H1 (cell line): ENCODE measurements around the gene HOXD12. TPM values are rescaled to one million over a fixed set of nuclear protein-coding genes. Genes with fewer than 3 reads are reported as not detected.

Source experiments
- CTBP2 ChIP-seq: IDR thresholded peaks from 2 replicates; pipeline ENCODE4 v1.7.0; 2011; ENCODE audit warnings: borderline replicate concordance, mild to moderate bottlenecking, moderate library complexity, mixed read lengths, low read length; ENCODE audit not compliant: insufficient read depth, insufficient read length
- EP300 ChIP-seq, 2 experiments: IDR thresholded peaks; 1 replicate in 1 of 2; 2 replicates in 1 of 2; pipeline ENCODE4 v1.6.1; 2011 to 2012; ENCODE audit warnings: low read depth in 2 of 2, low read length in 2 of 2, mild to moderate bottlenecking in 2 of 2, borderline replicate concordance in 1 of 2, inconsistent platforms in 1 of 2, moderate library complexity in 1 of 2
- JUND ChIP-seq: IDR thresholded peaks from 2 replicates; pipeline ENCODE4 v1.6.1; 2011; ENCODE audit warnings: mild to moderate bottlenecking, improper control_type of control experiment, low read length
- POLR2AphosphoS5 ChIP-seq: IDR thresholded peaks from 2 replicates; pipeline ENCODE4 v1.6.1; 2011; ENCODE audit warnings: low read depth, low read length
- RAD21 ChIP-seq, 2 experiments: IDR thresholded peaks in 1 of 2; conservative IDR thresholded peaks in 1 of 2; 2 replicates each; pipeline ENCODE4 v1.6.1; 2011; ENCODE audit warnings: low read depth in 2 of 2, low read length in 2 of 2, improper control_type of control experiment in 1 of 2, inconsistent platforms in 1 of 2, mild to moderate bottlenecking in 1 of 2, moderate library complexity in 1 of 2
- RNF2 ChIP-seq: fragments of 200-900, 300-1000 bp; sonication (generic); IDR thresholded peaks from 2 replicates; pipeline ENCODE4 v1.7.1; 2016; ENCODE audit warnings: borderline replicate concordance, low read depth, mild to moderate bottlenecking, antibody characterized with exemption, low read length; ENCODE audit not compliant: poor library complexity, severe bottlenecking; ENCODE audit errors: missing control alignments
- SP1 ChIP-seq: IDR thresholded peaks from 2 replicates; pipeline ENCODE4 v1.6.1; 2011; ENCODE audit warnings: low read depth, low read length
- SRF ChIP-seq: IDR thresholded peaks from 2 replicates; pipeline ENCODE4 v1.6.1; 2011; ENCODE audit warnings: mild to moderate bottlenecking, low read depth, low read length, moderate library complexity
- TAF1 ChIP-seq: IDR thresholded peaks from 2 replicates; pipeline ENCODE4 v1.6.1; 2011; ENCODE audit warnings: mild to moderate bottlenecking, low read depth, low read length
- polyA plus RNA-seq, 7 experiments: library from polyadenylated mRNA; depleted of rRNA in 3 of 7; stranded (reverse) in 5 of 7; unstranded in 2 of 7; fragments of >200 nt in 5 of 7; fragments of 200-250 nt in 2 of 7; gene quantifications; 1 replicate in 5 of 7; 2 replicates in 1 of 7; 4 replicates in 1 of 7; pipeline versions ENCODE4 v1.2.1 to v1.2.3, GENCODE V29; 2011 to 2013; ENCODE audit warnings: missing spikeins in 2 of 7, mixed read lengths in 2 of 7
- total RNA-seq: library from RNA; stranded (reverse); fragmentation: NEBNext Ultra II Directional; extraction: Animal tissue kit (Norgen Biotek cat#: 25700); gene quantifications from 2 replicates; pipeline ENCODE4 v1.2.1, GENCODE V29; 2021

HOXD12 gene
- total and polyA plus RNA-seq, 2 of the 8 experiments (the other 6 are each of a cell fraction or from before 2014, with no cell fraction given) = not detected

GRCh38 chr2:176105730-176106580 is 6.4 kb downstream of the HOXD12 start (continued):
- no peak for TF ChIP-seq SRF
- peak; percentile 40 for TF ChIP-seq CTBP2
- peak; percentile 41 for TF ChIP-seq RNF2
- no peak for TF ChIP-seq POLR2AphosphoS5
- no peak for TF ChIP-seq TAF1
- no peak for TF ChIP-seq SP1
- TF ChIP-seq JUND = no peak
- no peak for TF ChIP-seq RAD21 (IDR thresholded peaks at IDR 0.05 in 1 of 2, conservative IDR thresholded peaks at IDR 0.05 in 1 of 2; ENCODE audit: low read depth in 2 of 2, low read length in 2 of 2)
- TF ChIP-seq EP300 (IDR thresholded peaks at IDR 0.05; ENCODE audit: borderline replicate concordance in 1 of 2, low read depth in 2 of 2, low read length in 2 of 2) = no peak
